ENCODE measurements around the gene ARL4C.

The ARL4C gene

GRCh38 chr2:234463626-234464290, 33.1 kb downstream of the ARL4C start:
- Histone ChIP-seq H3K79me2 (ENCODE audit: insufficient read depth, low read depth) (no peaks in the 10 kb centered on the region), H3K36me3 (ENCODE audit: insufficient read depth) (no peaks in the 10 kb centered on the region), H3K27me3 (ENCODE audit: insufficient read depth, low read depth) (no peaks in the 10 kb centered on the region), H3K4me3 (IDR thresholded peaks at IDR 0.05; ENCODE audit: insufficient read depth, low read depth, low read length) (no peak overlapping the region), H4K20me1 (ENCODE audit: insufficient read depth) (no peaks in the 10 kb centered on the region), H3K9ac (no peak overlapping the region), H2AFZ (ENCODE audit: low read depth) (no peak overlapping the region), H3K4me1 (ENCODE audit: low read depth, poor library complexity, severe bottlenecking) (no peaks in the 10 kb centered on the region), H3K4me2 (no peak overlapping the region), H3K27ac (no peak overlapping the region)
- no peak for TF ChIP-seq CTCF (conservative IDR thresholded peaks at IDR 0.05; ENCODE audit: low read depth, low read length)

GRCh38 chr2:234462218-234462992, 34.5 kb downstream of the ARL4C start:
- H3K27ac ChIP-seq = no peak overlapping the region
- no peak for TF ChIP-seq CTCF (conservative IDR thresholded peaks at IDR 0.05; ENCODE audit: low read depth, low read length)
- H3K27me3 ChIP-seq (ENCODE audit: insufficient read depth, low read depth) = no peaks in the 10 kb centered on the region
- no peaks in the 10 kb centered on the region for H3K36me3 ChIP-seq (ENCODE audit: insufficient read depth)
- H3K4me2 ChIP-seq = no peak overlapping the region
- no peak overlapping the region for H3K9ac ChIP-seq
- no peak overlapping the region for H3K4me3 ChIP-seq (IDR thresholded peaks at IDR 0.05; ENCODE audit: insufficient read depth, low read depth, low read length)
- H4K20me1 ChIP-seq (ENCODE audit: insufficient read depth) = no peaks in the 10 kb centered on the region
- no peak overlapping the region for H2AFZ ChIP-seq (ENCODE audit: low read depth)
- H3K4me1 ChIP-seq (ENCODE audit: low read depth, poor library complexity, severe bottlenecking) = no peaks in the 10 kb centered on the region
- no peaks in the 10 kb centered on the region for H3K79me2 ChIP-seq (ENCODE audit: insufficient read depth, low read depth)

GRCh38 chr2:234459401-234460009, 37.4 kb downstream of the ARL4C start:
- no peak overlapping the region for H3K4me2 ChIP-seq
- H3K4me1 ChIP-seq (ENCODE audit: low read depth, poor library complexity, severe bottlenecking) = no peaks in the 10 kb centered on the region
- H3K9ac ChIP-seq = no peak overlapping the region
- H2AFZ ChIP-seq (ENCODE audit: low read depth) = no peak overlapping the region
- H3K79me2 ChIP-seq (ENCODE audit: insufficient read depth, low read depth) = no peaks in the 10 kb centered on the region
- no peak for TF ChIP-seq CTCF (conservative IDR thresholded peaks at IDR 0.05; ENCODE audit: low read depth, low read length)
- H3K36me3 ChIP-seq (ENCODE audit: insufficient read depth) = no peaks in the 10 kb centered on the region
- no peaks in the 10 kb centered on the region for H4K20me1 ChIP-seq (ENCODE audit: insufficient read depth)
- no peaks in the 10 kb centered on the region for H3K27me3 ChIP-seq (ENCODE audit: insufficient read depth, low read depth)
- H3K27ac ChIP-seq = no peak overlapping the region
- no peak overlapping the region for H3K4me3 ChIP-seq (IDR thresholded peaks at IDR 0.05; ENCODE audit: insufficient read depth, low read depth, low read length)

- Histone ChIP-seq H3K79me2 (ENCODE audit: insufficient read depth, low read depth) (no peaks in the 10 kb centered on the region), H3K4me1 (ENCODE audit: low read depth, poor library complexity, severe bottlenecking) (no peaks in the 10 kb centered on the region), H3K4me3 (IDR thresholded peaks at IDR 0.05; ENCODE audit: insufficient read depth, low read depth, low read length) (no peak overlapping the region), H3K27ac (no peak overlapping the region), H3K36me3 (ENCODE audit: insufficient read depth) (no peaks in the 10 kb centered on the region), H3K27me3 (ENCODE audit: insufficient read depth, low read depth) (no peaks in the 10 kb centered on the region), H3K4me2 (no peak overlapping the region), H4K20me1 (ENCODE audit: insufficient read depth) (no peaks in the 10 kb centered on the region), H3K9ac (no peak overlapping the region), H2AFZ (ENCODE audit: low read depth) (no peak overlapping the region)
- no peak for TF ChIP-seq CTCF (conservative IDR thresholded peaks at IDR 0.05; ENCODE audit: low read depth, low read length)
Measured at GRCh38 chr2:234458466-234458865, 38.4 kb downstream of the ARL4C start.

Data from KMS-11 (cell line).